HG03520 (cell line): Measurements from ENCODE around the gene MRGPRE.

ENCODE experiments used
- ATAC-seq: cut with Tn5 transposase; IDR thresholded peaks from one replicate; pipeline ENCODE4 v1.9.1; 2021; ENCODE audit warnings: mild to moderate bottlenecking, moderate library complexity; ENCODE audit not compliant: unreplicated experiment

Gene MRGPRE

GRCh38 chr11:3214420-3214699 lies 17.9 kb downstream of the MRGPRE start:
- no peak for ATAC-seq

- no peak for ATAC-seq
Measured at GRCh38 chr11:3213659-3214419, 18.4 kb downstream of the MRGPRE start.

GRCh38 chr11:3208272-3208671 lies 23.9 kb downstream of the MRGPRE start:
- no peak for ATAC-seq

- no peak for ATAC-seq
Measured at GRCh38 chr11:3207526-3208189, 24.6 kb downstream of the MRGPRE start.

- no peak for ATAC-seq
Measured at GRCh38 chr11:3206922-3207204, 25.4 kb downstream of the MRGPRE start.

- no peak for ATAC-seq
Measured at GRCh38 chr11:3206156-3206921, 25.9 kb downstream of the MRGPRE start.

- ATAC-seq = no peak
Measured at GRCh38 chr11:3205261-3206155, 26.7 kb downstream of the MRGPRE start.

GRCh38 chr11:3204141-3205015 lies 27.8 kb downstream of the MRGPRE start:
- no peak for ATAC-seq

- no peak for ATAC-seq
Measured at GRCh38 chr11:3203221-3204043, 28.8 kb downstream of the MRGPRE start.

- ATAC-seq = no peak
Measured at GRCh38 chr11:3202759-3203158, 29.5 kb downstream of the MRGPRE start.

- no peak for ATAC-seq
Measured at GRCh38 chr11:3202305-3202704, 29.9 kb downstream of the MRGPRE start.

GRCh38 chr11:3201677-3202181 lies 30.5 kb downstream of the MRGPRE start:
- ATAC-seq = no peak

GRCh38 chr11:3201112-3201581 lies 31.1 kb downstream of the MRGPRE start:
- ATAC-seq = no peak

GRCh38 chr11:3200388-3201111 lies 31.7 kb downstream of the MRGPRE start:
- no peak for ATAC-seq

GRCh38 chr11:3199537-3200295 lies 32.5 kb downstream of the MRGPRE start:
- no peak for ATAC-seq

- no peak for ATAC-seq
Measured at GRCh38 chr11:3198815-3199214, 33.4 kb downstream of the MRGPRE start.

- no peak for ATAC-seq
Measured at GRCh38 chr11:3197878-3198528, 34.2 kb downstream of the MRGPRE start.
